HG03460 (cell line): Measurements from ENCODE around the gene MTFMT.

Experiments
- ATAC-seq: cut with Tn5 transposase; IDR thresholded peaks from one replicate; pipeline ENCODE4 v1.9.1; 2021; ENCODE audit not compliant: unreplicated experiment

MTFMT gene

GRCh38 chr15:64989416-64990167 is 39.8 kb downstream of the MTFMT start, which contains the start of gene SPG21:
Gene SPG21 (minus strand): TSS chr15:64989914. CDS start chr15:64983569, 6,345 bp downstream.
- peak; percentile 98 for ATAC-seq

- no peak for ATAC-seq
Observed at GRCh38 chr15:64987136-64987535, 42.3 kb downstream of the MTFMT start.

GRCh38 chr15:64985366-64986033 is 43.9 kb downstream of the MTFMT start:
- ATAC-seq, result no peak

GRCh38 chr15:64982472-64982871 is 47.0 kb downstream of the MTFMT start:
- ATAC-seq, result no peak

GRCh38 chr15:64981812-64982431 is 47.5 kb downstream of the MTFMT start:
- ATAC-seq, result no peak

DNA sequence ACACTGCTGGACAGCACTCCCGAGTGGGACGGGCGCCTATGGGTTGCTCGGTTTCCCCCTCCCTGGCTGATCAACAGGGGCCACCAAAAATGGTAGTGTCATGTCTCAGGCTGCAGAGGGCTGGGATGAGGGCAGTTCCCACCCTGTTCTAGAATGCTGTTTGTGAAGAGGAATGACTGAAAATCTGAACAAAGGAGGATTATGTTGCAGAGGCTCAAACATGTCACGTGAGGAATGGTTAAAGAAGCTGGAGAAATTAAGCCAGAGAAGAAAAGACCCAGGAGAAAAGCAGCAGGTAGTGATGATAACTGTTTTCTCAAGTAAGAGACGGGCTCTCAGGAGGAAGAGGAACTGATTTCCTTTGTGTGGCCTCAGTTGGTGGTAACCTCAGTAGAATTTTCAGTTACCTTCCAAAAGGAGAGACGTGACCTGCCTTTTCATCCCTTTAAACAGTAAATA is 50.2 kb downstream of the MTFMT start:
- ATAC-seq, result no peak

GRCh38 chr15:64975390-64975789 is 54.0 kb downstream of the MTFMT start:
- ATAC-seq, result no peak

- no peak for ATAC-seq
Observed at GRCh38 chr15:64970698-64971097, 58.7 kb downstream of the MTFMT start.

GRCh38 chr15:64969401-64969800 is 60.0 kb downstream of the MTFMT start:
- ATAC-seq, result no peak

DNA sequence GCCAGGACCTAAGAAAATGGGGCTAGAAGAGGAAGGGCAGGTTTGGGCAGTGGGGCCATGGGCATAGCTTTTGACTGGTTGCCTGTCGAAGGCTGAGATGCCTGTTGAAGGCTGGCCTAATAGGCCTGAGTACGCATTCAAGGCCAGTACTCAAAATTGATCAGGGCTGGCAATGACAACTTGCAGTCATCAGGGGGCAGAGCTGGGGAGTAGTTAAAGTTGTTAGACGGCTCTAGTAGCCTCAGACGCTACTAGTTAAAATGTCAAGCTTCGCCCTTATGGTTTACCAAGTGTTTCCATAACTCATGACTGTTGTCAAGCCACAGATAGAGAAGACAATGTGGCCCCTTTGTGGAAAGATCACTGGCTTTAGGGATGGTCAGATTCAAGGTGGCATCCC is 68.4 kb downstream of the MTFMT start:
- no peak for ATAC-seq

GRCh38 chr15:64960153-64960552 is 69.3 kb downstream of the MTFMT start:
- ATAC-seq, result no peak

DNA sequence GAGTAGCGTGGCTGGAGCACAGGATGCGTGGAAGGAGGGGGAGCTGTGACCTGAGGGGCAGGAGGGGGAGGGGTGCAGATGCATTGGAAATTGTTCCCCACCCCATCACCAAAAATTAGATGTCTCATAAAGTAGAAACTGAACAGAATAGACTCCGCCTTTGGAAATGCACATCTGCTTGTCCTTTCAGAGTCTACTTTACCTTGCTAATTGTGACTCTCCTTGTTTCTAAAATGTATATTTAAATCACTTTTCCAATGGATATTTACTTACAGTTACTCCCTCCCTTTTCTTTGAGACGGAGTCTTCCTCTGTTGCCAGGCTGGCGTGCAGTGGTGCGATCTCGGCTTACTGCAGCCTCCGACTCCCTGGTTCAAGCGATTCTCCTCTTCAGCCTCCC is 70.3 kb downstream of the MTFMT start:
- no peak for ATAC-seq

DNA sequence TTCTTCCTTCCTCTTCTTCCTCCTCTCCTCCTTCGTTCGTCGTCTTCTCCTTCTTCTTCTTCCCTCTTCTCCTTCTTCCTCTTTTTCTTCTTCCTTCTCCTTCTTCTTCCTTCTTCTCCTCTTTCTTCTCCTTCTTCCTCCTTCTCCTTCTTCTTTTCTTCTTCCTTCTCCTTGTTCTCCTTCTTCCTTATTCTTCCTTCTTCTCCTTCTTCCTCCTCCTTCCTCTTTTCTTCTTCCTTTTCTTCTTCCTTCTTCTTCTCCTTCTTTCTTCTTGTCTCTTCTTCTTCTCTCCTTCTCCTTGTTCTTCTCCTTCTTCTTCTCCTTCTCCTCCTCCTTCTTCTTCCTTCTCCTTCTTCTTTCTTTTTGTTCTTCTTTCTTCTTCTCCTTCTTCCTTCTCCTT is 75.0 kb downstream of the MTFMT start:
- no peak for ATAC-seq

DNA sequence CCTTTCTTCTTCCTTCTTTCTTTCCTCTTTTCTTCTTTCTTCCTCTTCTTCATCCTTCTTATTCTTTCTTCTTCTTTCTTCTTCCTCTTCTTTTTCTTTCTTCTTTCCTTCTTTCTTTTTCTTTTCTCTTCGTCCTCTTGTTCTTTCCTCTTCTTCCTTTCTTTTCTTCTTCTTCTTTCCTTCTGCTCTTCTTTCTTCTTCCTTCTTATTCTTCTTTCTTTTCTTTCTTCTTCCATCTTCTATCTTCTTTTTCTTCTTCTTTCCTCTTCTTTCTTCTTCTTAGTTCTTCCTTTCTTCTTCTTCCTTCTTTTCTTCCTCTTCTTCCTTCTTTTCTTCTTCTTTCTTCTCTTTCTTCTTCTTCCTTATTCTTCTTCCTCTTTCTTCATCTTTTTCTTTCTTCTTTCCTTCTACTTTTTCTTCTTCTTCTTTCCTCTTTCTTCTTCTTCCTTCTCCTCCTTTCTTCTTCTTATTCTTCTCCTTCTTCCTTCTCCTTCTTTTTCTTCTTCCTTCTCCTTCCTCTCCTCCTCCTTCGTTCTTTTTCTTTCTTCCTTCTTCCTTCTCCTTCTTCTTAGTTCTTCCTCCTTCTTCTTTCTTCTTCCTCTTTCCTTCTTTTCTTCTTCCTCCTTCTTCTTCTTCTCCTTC is 77.5 kb downstream of the MTFMT start:
- no peak for ATAC-seq
